ENCODE data around the gene PLA2G12A.

DNA sequence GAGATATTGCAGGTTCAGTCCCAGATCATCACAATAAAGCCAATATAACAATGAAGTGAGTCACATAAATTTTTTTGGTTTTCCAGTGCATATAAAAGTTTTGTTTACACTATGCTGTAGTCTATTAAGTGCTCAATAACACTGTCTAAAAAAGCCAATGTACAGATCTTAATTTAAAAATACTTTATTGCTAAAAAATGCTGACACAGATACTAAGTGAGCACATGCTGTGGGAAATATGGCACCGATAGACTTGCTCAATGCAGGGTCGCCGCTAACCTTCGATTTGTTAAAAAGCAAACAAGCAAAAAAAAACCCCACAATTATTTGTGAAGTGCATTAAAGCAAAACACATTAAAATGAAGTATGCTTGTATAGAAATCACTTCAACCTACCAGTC lies 10.3 kb downstream of the PLA2G12A start:
- TF ChIP-seq GATA3 (IDR thresholded peaks at IDR 0.05; ENCODE audit: low read depth, low read length): no peak
- no peak for TF ChIP-seq GATA2 (IDR thresholded peaks at IDR 0.05; ENCODE audit: low read depth, low read length)

Data from SH-SY5Y (cell line).